Neuronal stem cell (in vitro differentiated cells): Measurements from ENCODE around the gene OR6C75.

Source experiments
- DNase-seq: peaks from one replicate; pipeline ENCODE4 v3.0.0-alpha.2; 2013; ENCODE audit warnings: low spot score
- H2AFZ ChIP-seq: one replicate; pipeline ENCODE4 v1.6.1; 2013; ENCODE audit warnings: mild to moderate bottlenecking, low read length, inconsistent platforms
- H2AK5ac ChIP-seq: 2 replicates; pipeline ENCODE4 v1.6.1; 2013; ENCODE audit warnings: low read depth, mild to moderate bottlenecking, inconsistent platforms, low read length, moderate library complexity, mixed read lengths
- H2BK120ac ChIP-seq: 2 replicates; pipeline ENCODE4 v1.6.1; 2013; ENCODE audit warnings: low read depth, mild to moderate bottlenecking, inconsistent platforms, low read length, moderate library complexity, mixed read lengths
- H2BK12ac ChIP-seq: one replicate; pipeline ENCODE4 v1.6.1; 2013; ENCODE audit warnings: low read length, inconsistent platforms
- H2BK15ac ChIP-seq: 2 replicates; pipeline ENCODE4 v1.6.1; 2013; ENCODE audit warnings: mild to moderate bottlenecking, low read length, inconsistent platforms, mixed read lengths
- H2BK5ac ChIP-seq: one replicate; pipeline ENCODE4 v1.6.1; 2013; ENCODE audit warnings: inconsistent platforms, mild to moderate bottlenecking, low read length, moderate library complexity
- H3K14ac ChIP-seq: one replicate; pipeline ENCODE4 v1.6.1; 2013; ENCODE audit warnings: low read length, inconsistent platforms
- H3K18ac ChIP-seq: 2 replicates; pipeline ENCODE4 v1.6.1; 2013; ENCODE audit warnings: low read length, inconsistent platforms
- H3K23ac ChIP-seq: 2 replicates; pipeline ENCODE4 v1.6.1; 2013; ENCODE audit warnings: low read depth, mild to moderate bottlenecking, mixed read lengths, low read length, inconsistent platforms; ENCODE audit not compliant: poor library complexity
- H3K27ac ChIP-seq: replicated peaks from 3 replicates; pipeline ENCODE4 v1.5.1; 2013; ENCODE audit warnings: low read length, inconsistent platforms
- H3K27me3 ChIP-seq, 3 experiments: 2 replicates each; pipeline ENCODE4 v1.6.1; 2013; ENCODE audit warnings: low read length in 3 of 3, mild to moderate bottlenecking in 2 of 3, inconsistent platforms in 1 of 3, low read depth in 1 of 3, mixed read lengths in 1 of 3, moderate library complexity in 1 of 3; ENCODE audit not compliant: control insufficient read depth in 3 of 3, insufficient read depth in 3 of 3
- H3K36me3 ChIP-seq, 2 donors: replicated peaks in 1 of 2; 2 replicates each; pipeline ENCODE4 v1.6.1; 2013; ENCODE audit warnings: low read length in 2 of 2; ENCODE audit not compliant: control insufficient read depth in 2 of 2, insufficient read depth in 2 of 2
- H3K4ac ChIP-seq: 2 replicates; pipeline ENCODE4 v1.6.1; 2013; ENCODE audit warnings: inconsistent platforms, mild to moderate bottlenecking, low read length, moderate library complexity
- H3K4me1 ChIP-seq, 2 donors: 1 replicate in 1 of 2; 2 replicates in 1 of 2; pipeline ENCODE4 v1.6.1; 2013; ENCODE audit warnings: low read length in 2 of 2, low read depth in 1 of 2; ENCODE audit not compliant: control insufficient read depth in 2 of 2, insufficient read depth in 1 of 2
- H3K4me2 ChIP-seq: one replicate; pipeline ENCODE4 v1.6.1; 2013; ENCODE audit warnings: mild to moderate bottlenecking, low read length, inconsistent platforms; ENCODE audit not compliant: insufficient read depth, poor library complexity, severe bottlenecking
- H3K4me3 ChIP-seq, 2 donors: 2 replicates each; pipeline ENCODE4 v1.5.1; 2013; ENCODE audit warnings: low read length in 2 of 2, mild to moderate bottlenecking in 2 of 2, inconsistent platforms in 1 of 2, moderate library complexity in 1 of 2
- H3K79me1 ChIP-seq: one replicate; pipeline ENCODE4 v1.6.1; 2013; ENCODE audit warnings: low read depth, mild to moderate bottlenecking, inconsistent platforms, low read length, moderate library complexity
- H3K9ac ChIP-seq: one replicate; pipeline ENCODE4 v1.6.1; 2013; ENCODE audit warnings: mild to moderate bottlenecking, low read depth, low read length, inconsistent platforms; ENCODE audit not compliant: poor library complexity
- H3K9me3 ChIP-seq, 2 donors: replicated peaks in 1 of 2; 2 replicates each; pipeline versions ENCODE3 to v1.6.1; 2013; ENCODE audit warnings: low read length in 2 of 2, mild to moderate bottlenecking in 2 of 2, inconsistent platforms in 1 of 2, low read depth in 1 of 2, mixed read lengths in 1 of 2, moderate library complexity in 1 of 2; ENCODE audit not compliant: control insufficient read depth in 2 of 2, insufficient read depth in 1 of 2
- H4K8ac ChIP-seq: one replicate; pipeline ENCODE4 v1.6.1; 2013; ENCODE audit warnings: low read depth, mild to moderate bottlenecking, inconsistent platforms, low read length, moderate library complexity
- H4K91ac ChIP-seq: one replicate; pipeline ENCODE4 v1.6.1; 2013; ENCODE audit warnings: low read length, low read depth, mild to moderate bottlenecking, inconsistent platforms; ENCODE audit not compliant: poor library complexity
- WGBS, 2 donors: extraction: QIAGEN DNeasy Blood & Tissue Kit; methylation state at CpG; one replicate each; pipeline ENCODE4 v1.1.7; 2013; ENCODE audit warnings: missing lambda C conversion rate in 2 of 2, mixed read lengths in 1 of 2; ENCODE audit not compliant: insufficient read length in 2 of 2, insufficient replicate concordance in 1 of 2; ENCODE audit errors: extremely low coverage in 2 of 2; 5-methylcytosine and 5-hydroxymethylcytosine counted together

Gene OR6C75

GRCh38 chr12:55372521-55372920, 9.7 kb downstream of the OR6C75 start:
- no CpG with 5 or more reads among the region's 4 CpGs for WGBS, 2 donors
- no peak for DNase-seq
- Histone ChIP-seq H3K9me3 (no peaks in the 10 kb centered on the region), H3K4me2 (no peak overlapping the region), H3K9ac (no peak overlapping the region), H3K4me1 (no peaks in the 10 kb centered on the region), H2AK5ac (no peak overlapping the region), H3K79me1 (no peaks in the 10 kb centered on the region), H2AFZ (no peak overlapping the region), H3K23ac (no peak overlapping the region), H3K4ac (no peak overlapping the region), H3K27me3 (no peaks in the 10 kb centered on the region), H2BK12ac (no peak overlapping the region), H2BK120ac (no peak overlapping the region), H4K8ac (no peak overlapping the region), H2BK15ac (no peak overlapping the region), H3K14ac (no peak overlapping the region), H4K91ac (no peak overlapping the region), H3K36me3 (no peaks in the 10 kb centered on the region), H3K18ac (no peak overlapping the region), H2BK5ac (no peak overlapping the region), H3K27ac (no peak overlapping the region), H3K4me3 (no peak overlapping the region)

GRCh38 chr12:55385891-55386290, 23.1 kb downstream of the OR6C75 start:
- Histone ChIP-seq H3K18ac (no peak overlapping the region), H2BK15ac (no peak overlapping the region), H3K9ac (no peak overlapping the region), H4K8ac (no peak overlapping the region), H2AFZ (no peak overlapping the region), H2AK5ac (no peak overlapping the region), H3K27ac (no peak overlapping the region), H3K36me3 (no peaks in the 10 kb centered on the region), H3K14ac (no peak overlapping the region), H3K23ac (no peak overlapping the region), H2BK120ac (no peak overlapping the region), H2BK5ac (no peak overlapping the region), H3K4me1 (peaks cover 0 to 1% of the 10 kb centered on the region in 2 donors), H3K4ac (no peak overlapping the region), H2BK12ac (no peak overlapping the region), H3K27me3 (no peaks in the 10 kb centered on the region), H3K9me3 (no peaks in the 10 kb centered on the region), H3K79me1 (no peaks in the 10 kb centered on the region), H4K91ac (no peak overlapping the region), H3K4me3 (no peak overlapping the region), H3K4me2 (no peak overlapping the region)
- DNase-seq, result no peak

- H3K4me1 ChIP-seq, result no peaks in the 10 kb centered on the region
- H3K4me2 ChIP-seq, result no peak overlapping the region
- no peak overlapping the region for H2AK5ac ChIP-seq
- DNase-seq, result no peak
- H3K9ac ChIP-seq, result peak overlapping the region; percentile 61
- H3K4me3 ChIP-seq, result no peak overlapping the region
- H4K91ac ChIP-seq, result peak overlapping the region; percentile 64
- WGBS, 2 donors, result no CpG with 5 or more reads among the region's 23 CpGs
- H2BK15ac ChIP-seq, result no peak overlapping the region
- no peak overlapping the region for H2BK5ac ChIP-seq
- H2BK12ac ChIP-seq, result no peak overlapping the region
- no peak overlapping the region for H2BK120ac ChIP-seq
- H3K9me3 ChIP-seq, result peaks cover 0 to 2% of the 10 kb centered on the region in 2 donors
- no peak overlapping the region for H4K8ac ChIP-seq
- no peak overlapping the region for H3K4ac ChIP-seq
- H2AFZ ChIP-seq, result no peak overlapping the region
- H3K14ac ChIP-seq, result no peak overlapping the region
- no peak overlapping the region for H3K27ac ChIP-seq
- H3K36me3 ChIP-seq, result no peaks in the 10 kb centered on the region
- H3K79me1 ChIP-seq, result no peaks in the 10 kb centered on the region
- H3K18ac ChIP-seq, result peak overlapping the region; percentile 42
- H3K27me3 ChIP-seq, result no peaks in the 10 kb centered on the region
- peak overlapping the region; percentile 12 for H3K23ac ChIP-seq
Measured at GRCh38 chr12:55392032-55392795, 29.4 kb downstream of the OR6C75 start.

GRCh38 chr12:55396326-55396725, 33.6 kb downstream of the OR6C75 start:
- DNase-seq, result no peak
- Histone ChIP-seq H3K27me3 (no peaks in the 10 kb centered on the region), H2BK5ac (no peak overlapping the region), H3K4ac (no peak overlapping the region), H3K4me2 (no peak overlapping the region), H3K27ac (no peak overlapping the region), H2AK5ac (no peak overlapping the region), H3K79me1 (no peaks in the 10 kb centered on the region), H3K23ac (no peak overlapping the region), H3K18ac (no peak overlapping the region), H4K91ac (no peak overlapping the region), H3K9me3 (peaks cover 0 to 2% of the 10 kb centered on the region in 2 donors), H2BK12ac (no peak overlapping the region), H4K8ac (no peak overlapping the region), H2BK15ac (no peak overlapping the region), H3K4me3 (no peak overlapping the region), H3K14ac (no peak overlapping the region), H2BK120ac (no peak overlapping the region), H3K36me3 (no peaks in the 10 kb centered on the region), H3K4me1 (no peaks in the 10 kb centered on the region), H3K9ac (no peak overlapping the region), H2AFZ (no peak overlapping the region)
- WGBS, 2 donors, result no CpG with 5 or more reads among the region's 1 CpG
